Activated naive CD4-positive, alpha-beta T cell treated with anti-CD3 and anti-CD28 coated beads, Interleukin-2, amount 50 U/mL, for 16 hours (primary cell): ENCODE results near the gene NUDT11.
A peak's percentile ranks its signal among the peaks of the same experiment; 100 is the strongest.
"Not testable (repeated sequence)": the region's sequence is repeated elsewhere in the genome, so short reads cannot be mapped to it uniquely, and the experiment has no call there.

ENCODE experiments used
- DNase-seq: peaks from one replicate; pipeline ENCODE4 v3.0.0-alpha.2; 2020

The NUDT11 gene

GRCh38 chrX:51496501-51497291, at the start of gene NUDT11:
TSS of gene NUDT11 (minus strand) at chrX:51496592. CDS start at chrX:51496444, 148 bp downstream.
- peak; percentile 53 for DNase-seq

GRCh38 chrX:51520393-51520792, 24.0 kb upstream of the NUDT11 start:
- no peak for DNase-seq

GRCh38 chrX:51519131-51519530, 22.7 kb upstream of the NUDT11 start:
- DNase-seq = not testable (repeated sequence)

GRCh38 chrX:51507551-51507950, 11.2 kb upstream of the NUDT11 start:
- no peak for DNase-seq

GRCh38 chrX:51495701-51496488, 497 bp downstream of the NUDT11 start:
- DNase-seq = peak; percentile 12

- no peak for DNase-seq
Measured at GRCh38 chrX:51494409-51494808, 2.0 kb downstream of the NUDT11 start.

- no peak for DNase-seq
Measured at GRCh38 chrX:51487960-51488267, 8.5 kb downstream of the NUDT11 start.

- DNase-seq = no peak
Measured at GRCh38 chrX:51484616-51485015, 11.8 kb downstream of the NUDT11 start.

GRCh38 chrX:51482411-51482810, 14.0 kb downstream of the NUDT11 start:
- DNase-seq = not testable (repeated sequence)

- no peak for DNase-seq
Measured at GRCh38 chrX:51476930-51477329, 19.5 kb downstream of the NUDT11 start.

- no peak for DNase-seq
Measured at GRCh38 chrX:51463322-51463721, 33.1 kb downstream of the NUDT11 start.

- no peak for DNase-seq
Measured at GRCh38 chrX:51461053-51462044, 35.0 kb downstream of the NUDT11 start.

GRCh38 chrX:51459125-51459524, 37.3 kb downstream of the NUDT11 start:
- DNase-seq = no peak

- DNase-seq = no peak
Measured at GRCh38 chrX:51456814-51457213, 39.6 kb downstream of the NUDT11 start.

GRCh38 chrX:51456246-51456645, 40.1 kb downstream of the NUDT11 start:
- DNase-seq = no peak

- no peak for DNase-seq
Measured at GRCh38 chrX:51440365-51440764, 56.0 kb downstream of the NUDT11 start.
